ENCODE results near the gene SMIM1. TPM values are rescaled to one million over a fixed set of nuclear protein-coding genes. Genes with fewer than 3 reads are reported as not detected.
"Not testable (repeated sequence)": the region's sequence is repeated elsewhere in the genome, so short reads cannot be mapped to it uniquely, and the experiment has no call there.

SMIM1 gene
- total RNA-seq, 1 donor from 2014 or later = 2.1 TPM

DNA sequence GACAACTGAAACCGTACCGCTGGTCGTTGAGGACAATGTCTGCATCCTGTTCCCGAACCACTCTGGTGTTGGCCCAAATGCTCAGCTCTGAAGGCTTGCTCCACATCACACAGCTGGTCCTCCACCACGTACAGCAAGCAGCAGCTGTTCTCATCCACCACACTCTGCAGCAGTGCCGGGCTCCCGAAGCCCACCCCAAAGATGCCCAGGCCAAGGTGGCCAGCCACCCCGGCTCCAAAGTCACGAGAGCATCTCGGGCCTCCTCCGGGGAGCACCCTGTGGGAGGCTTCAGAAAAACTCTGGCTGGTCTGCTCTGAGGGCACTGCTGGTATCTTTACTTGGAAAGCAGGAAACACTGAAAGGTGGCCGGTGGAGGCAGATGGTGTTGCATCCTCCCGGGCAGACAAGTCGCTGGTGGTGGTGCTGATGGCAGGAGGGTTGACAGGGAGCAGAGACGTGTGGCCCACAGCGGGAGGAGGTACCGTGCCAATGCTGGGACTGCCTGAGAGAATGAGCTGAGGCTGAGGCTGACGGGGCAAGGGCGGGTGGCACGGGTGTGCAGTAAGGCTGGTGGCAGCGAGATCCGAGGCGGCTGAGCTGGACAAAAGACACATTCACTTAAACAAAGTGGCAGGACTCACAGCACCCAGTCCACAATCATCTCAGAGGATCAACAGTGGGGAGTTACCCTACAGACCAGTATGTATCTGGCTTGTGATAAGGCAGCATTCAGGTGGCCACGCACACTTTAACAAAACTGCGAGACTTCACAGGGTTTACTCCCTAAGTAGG is 26.8 kb upstream of the SMIM1 start:
- Mint-ChIP-seq H3K4me1 (ENCODE audit: unreplicated experiment) (peaks cover 17% of the 10 kb centered on the region), H3K4me3 (ENCODE audit: unreplicated experiment) (peak overlapping the region; percentile 92), H3K27ac (ENCODE audit: unreplicated experiment) (no peak overlapping the region), H3K27me3 (ENCODE audit: unreplicated experiment) (peaks cover 5% of the 10 kb centered on the region), H3K36me3 (ENCODE audit: low read depth, unreplicated experiment) (peaks cover 14% of the 10 kb centered on the region), H3K9me3 (ENCODE audit: unreplicated experiment) (no peaks in the 10 kb centered on the region)
- DNase-seq (ENCODE audit: low spot score) = no peak
- TF ChIP-seq, protein P1, sequence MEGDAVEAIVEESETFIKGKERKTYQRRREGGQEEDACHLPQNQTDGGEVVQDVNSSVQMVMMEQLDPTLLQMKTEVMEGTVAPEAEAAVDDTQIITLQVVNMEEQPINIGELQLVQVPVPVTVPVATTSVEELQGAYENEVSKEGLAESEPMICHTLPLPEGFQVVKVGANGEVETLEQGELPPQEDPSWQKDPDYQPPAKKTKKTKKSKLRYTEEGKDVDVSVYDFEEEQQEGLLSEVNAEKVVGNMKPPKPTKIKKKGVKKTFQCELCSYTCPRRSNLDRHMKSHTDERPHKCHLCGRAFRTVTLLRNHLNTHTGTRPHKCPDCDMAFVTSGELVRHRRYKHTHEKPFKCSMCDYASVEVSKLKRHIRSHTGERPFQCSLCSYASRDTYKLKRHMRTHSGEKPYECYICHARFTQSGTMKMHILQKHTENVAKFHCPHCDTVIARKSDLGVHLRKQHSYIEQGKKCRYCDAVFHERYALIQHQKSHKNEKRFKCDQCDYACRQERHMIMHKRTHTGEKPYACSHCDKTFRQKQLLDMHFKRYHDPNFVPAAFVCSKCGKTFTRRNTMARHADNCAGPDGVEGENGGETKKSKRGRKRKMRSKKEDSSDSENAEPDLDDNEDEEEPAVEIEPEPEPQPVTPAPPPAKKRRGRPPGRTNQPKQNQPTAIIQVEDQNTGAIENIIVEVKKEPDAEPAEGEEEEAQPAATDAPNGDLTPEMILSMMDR (IDR thresholded peaks at IDR 0.05; ENCODE audit: unreplicated experiment) = no peak

GRCh38 chr1:3746389-3746829 is 26.1 kb upstream of the SMIM1 start:
- H3K4me3 Mint-ChIP-seq (ENCODE audit: unreplicated experiment) = peak overlapping the region; percentile 92
- no peak overlapping the region for H3K27ac Mint-ChIP-seq (ENCODE audit: unreplicated experiment)

GRCh38 chr1:3746830-3747521 is 25.6 kb upstream of the SMIM1 start:
- Mint-ChIP-seq H3K4me1 (ENCODE audit: unreplicated experiment) (peaks cover 15% of the 10 kb centered on the region), H3K9me3 (ENCODE audit: unreplicated experiment) (no peaks in the 10 kb centered on the region), H3K4me3 (ENCODE audit: unreplicated experiment) (peak overlapping the region; percentile 92), H3K27me3 (ENCODE audit: unreplicated experiment) (peaks cover 5% of the 10 kb centered on the region), H3K27ac (ENCODE audit: unreplicated experiment) (no peak overlapping the region), H3K36me3 (ENCODE audit: low read depth, unreplicated experiment) (peaks cover 8% of the 10 kb centered on the region)
- TF ChIP-seq, protein P1 (IDR thresholded peaks at IDR 0.05; ENCODE audit: unreplicated experiment) = no peak
- peak; percentile 91 for DNase-seq (ENCODE audit: low spot score)

More at GRCh38 chr1:3746389-3746829, 26.1 kb upstream of the SMIM1 start:
- Mint-ChIP-seq H3K27me3 (ENCODE audit: unreplicated experiment) (peaks cover 5% of the 10 kb centered on the region), H3K4me1 (ENCODE audit: unreplicated experiment) (peaks cover 17% of the 10 kb centered on the region), H3K36me3 (ENCODE audit: low read depth, unreplicated experiment) (peaks cover 13% of the 10 kb centered on the region), H3K9me3 (ENCODE audit: unreplicated experiment) (no peaks in the 10 kb centered on the region)
- DNase-seq (ENCODE audit: low spot score) = no peak
- TF ChIP-seq, protein P1 (IDR thresholded peaks at IDR 0.05; ENCODE audit: unreplicated experiment) = no peak

- peak overlapping the region; percentile 71 for H3K4me3 Mint-ChIP-seq (ENCODE audit: unreplicated experiment)
- H3K27me3 Mint-ChIP-seq (ENCODE audit: unreplicated experiment) = peaks cover 5% of the 10 kb centered on the region
- DNase-seq (ENCODE audit: low spot score) = no peak
- TF ChIP-seq, protein P1 (IDR thresholded peaks at IDR 0.05; ENCODE audit: unreplicated experiment) = no peak
- no peak overlapping the region for H3K27ac Mint-ChIP-seq (ENCODE audit: unreplicated experiment)
- H3K4me1 Mint-ChIP-seq (ENCODE audit: unreplicated experiment) = peaks cover 15% of the 10 kb centered on the region
- H3K36me3 Mint-ChIP-seq (ENCODE audit: low read depth, unreplicated experiment) = peaks cover 8% of the 10 kb centered on the region
- H3K9me3 Mint-ChIP-seq (ENCODE audit: unreplicated experiment) = no peaks in the 10 kb centered on the region
These were observed 25.1 kb upstream of the SMIM1 start for GRCh38 chr1:3747522-3747848.

DNA sequence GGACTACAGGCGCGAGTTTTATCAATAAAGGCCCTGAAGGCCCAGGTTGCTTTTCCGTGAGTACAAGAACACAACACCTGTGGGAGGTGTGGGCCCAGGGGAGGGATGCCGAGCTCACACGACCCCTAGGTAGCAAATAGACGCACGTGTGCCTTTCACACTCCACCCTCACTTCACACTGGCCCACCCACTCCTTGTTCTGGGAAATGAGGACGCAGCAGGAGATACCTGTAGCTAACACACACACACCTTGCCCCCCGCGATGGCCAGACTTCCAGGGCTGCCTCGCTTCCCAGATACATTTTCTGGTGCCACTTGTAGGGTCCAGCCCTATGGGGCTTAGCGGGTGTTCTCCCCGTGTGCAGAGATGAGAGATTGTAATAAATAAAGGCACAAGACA is 24.6 kb upstream of the SMIM1 start:
- peak overlapping the region; percentile 71 for H3K4me3 Mint-ChIP-seq (ENCODE audit: unreplicated experiment)
- H3K27ac Mint-ChIP-seq (ENCODE audit: unreplicated experiment) = no peak overlapping the region
- H3K27me3 Mint-ChIP-seq (ENCODE audit: unreplicated experiment) = peaks cover 5% of the 10 kb centered on the region
- no peak for DNase-seq (ENCODE audit: low spot score)
- peaks cover 8% of the 10 kb centered on the region for H3K36me3 Mint-ChIP-seq (ENCODE audit: low read depth, unreplicated experiment)
- H3K4me1 Mint-ChIP-seq (ENCODE audit: unreplicated experiment) = peaks cover 15% of the 10 kb centered on the region
- H3K9me3 Mint-ChIP-seq (ENCODE audit: unreplicated experiment) = no peaks in the 10 kb centered on the region
- TF ChIP-seq, protein P1 (IDR thresholded peaks at IDR 0.05; ENCODE audit: unreplicated experiment) = no peak

GRCh38 chr1:3748316-3748900 is 24.1 kb upstream of the SMIM1 start:
- H3K27ac Mint-ChIP-seq (ENCODE audit: unreplicated experiment); H3K9me3 Mint-ChIP-seq (ENCODE audit: unreplicated experiment); DNase-seq (ENCODE audit: low spot score); H3K27me3 Mint-ChIP-seq (ENCODE audit: unreplicated experiment); H3K36me3 Mint-ChIP-seq (ENCODE audit: low read depth, unreplicated experiment): not testable (repeated sequence)
- H3K4me1 Mint-ChIP-seq (ENCODE audit: unreplicated experiment) = peaks cover 15% of the 10 kb centered on the region
- peak overlapping the region; percentile 71 for H3K4me3 Mint-ChIP-seq (ENCODE audit: unreplicated experiment)

Measured in endothelial cell (in vitro differentiated cells).